Measurements from ENCODE around the gene NCS1.

GRCh38 chr9:130230631-130231030, 58.4 kb downstream of the NCS1 start:
- TF ChIP-seq, protein P1, sequence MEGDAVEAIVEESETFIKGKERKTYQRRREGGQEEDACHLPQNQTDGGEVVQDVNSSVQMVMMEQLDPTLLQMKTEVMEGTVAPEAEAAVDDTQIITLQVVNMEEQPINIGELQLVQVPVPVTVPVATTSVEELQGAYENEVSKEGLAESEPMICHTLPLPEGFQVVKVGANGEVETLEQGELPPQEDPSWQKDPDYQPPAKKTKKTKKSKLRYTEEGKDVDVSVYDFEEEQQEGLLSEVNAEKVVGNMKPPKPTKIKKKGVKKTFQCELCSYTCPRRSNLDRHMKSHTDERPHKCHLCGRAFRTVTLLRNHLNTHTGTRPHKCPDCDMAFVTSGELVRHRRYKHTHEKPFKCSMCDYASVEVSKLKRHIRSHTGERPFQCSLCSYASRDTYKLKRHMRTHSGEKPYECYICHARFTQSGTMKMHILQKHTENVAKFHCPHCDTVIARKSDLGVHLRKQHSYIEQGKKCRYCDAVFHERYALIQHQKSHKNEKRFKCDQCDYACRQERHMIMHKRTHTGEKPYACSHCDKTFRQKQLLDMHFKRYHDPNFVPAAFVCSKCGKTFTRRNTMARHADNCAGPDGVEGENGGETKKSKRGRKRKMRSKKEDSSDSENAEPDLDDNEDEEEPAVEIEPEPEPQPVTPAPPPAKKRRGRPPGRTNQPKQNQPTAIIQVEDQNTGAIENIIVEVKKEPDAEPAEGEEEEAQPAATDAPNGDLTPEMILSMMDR (IDR thresholded peaks at IDR 0.05; ENCODE audit: control extremely low read depth in 1 of 3, insufficient read depth in 1 of 3, low read depth in 1 of 3, low read length in 3 of 3): no peak
- TF ChIP-seq EP300 (IDR thresholded peaks at IDR 0.05; ENCODE audit: borderline replicate concordance in 1 of 2, low read depth in 2 of 2, low read length in 2 of 2) (no peak), POLR2AphosphoS5 (IDR thresholded peaks at IDR 0.05; ENCODE audit: low read depth, low read length) (no peak), MAFK (IDR thresholded peaks at IDR 0.05; ENCODE audit: low read depth, low read length) (no peak), EZH2 (IDR thresholded peaks at IDR 0.05; ENCODE audit: low read depth, low read length, severe bottlenecking) (no peak), SP1 (IDR thresholded peaks at IDR 0.05; ENCODE audit: low read depth, low read length) (no peak), GTF2F1 (IDR thresholded peaks at IDR 0.05; ENCODE audit: borderline replicate concordance, low read depth, low read length) (no peak), TEAD4 (IDR thresholded peaks at IDR 0.05; ENCODE audit: low read depth, low read length) (no peak), RBBP5 (IDR thresholded peaks at IDR 0.05; ENCODE audit: borderline replicate concordance, low read depth, low read length) (no peak), RAD21 (IDR thresholded peaks at IDR 0.05 in 1 of 2, conservative IDR thresholded peaks at IDR 0.05 in 1 of 2; ENCODE audit: low read depth in 2 of 2, low read length in 2 of 2) (no peak), JUN (IDR thresholded peaks at IDR 0.05; ENCODE audit: low read depth, low read length) (no peak), PHF8 (conservative IDR thresholded peaks at IDR 0.05; ENCODE audit: low read depth, low read length) (no peak), JUND (IDR thresholded peaks at IDR 0.05; ENCODE audit: low read length) (no peak)
- TF ChIP-seq, protein P2, sequence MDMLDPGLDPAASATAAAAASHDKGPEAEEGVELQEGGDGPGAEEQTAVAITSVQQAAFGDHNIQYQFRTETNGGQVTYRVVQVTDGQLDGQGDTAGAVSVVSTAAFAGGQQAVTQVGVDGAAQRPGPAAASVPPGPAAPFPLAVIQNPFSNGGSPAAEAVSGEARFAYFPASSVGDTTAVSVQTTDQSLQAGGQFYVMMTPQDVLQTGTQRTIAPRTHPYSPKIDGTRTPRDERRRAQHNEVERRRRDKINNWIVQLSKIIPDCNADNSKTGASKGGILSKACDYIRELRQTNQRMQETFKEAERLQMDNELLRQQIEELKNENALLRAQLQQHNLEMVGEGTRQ (IDR thresholded peaks at IDR 0.05; ENCODE audit: low read length): no peak

Measured in H1 (cell line).